Lower lobe of right lung (tissue), 2 donors: ENCODE measurements around the gene SRGAP3. TPM values are rescaled to one million over a fixed set of nuclear protein-coding genes. Genes with fewer than 3 reads are reported as not detected.

ENCODE experiments used
- ATAC-seq, 2 donors: fragments of 200-7000 bp; cut with Tn5 transposase; one replicate each; pipeline ENCODE4 v1.9.1; 2020 to 2022; ENCODE audit warnings: mild to moderate bottlenecking in 2 of 2, moderate library complexity in 2 of 2
- DNase-seq: peaks from one replicate; pipeline ENCODE4 v3.0.0-alpha.2; 2020
- H3K27ac ChIP-seq: fragments of 200-600 bp; one replicate; pipeline ENCODE4 v1.8.0; 2022
- H3K27me3 ChIP-seq: fragments of 200-600 bp; one replicate; pipeline ENCODE4 v1.8.0; 2022; ENCODE audit warnings: low read depth
- H3K36me3 ChIP-seq: fragments of 200-600 bp; one replicate; pipeline ENCODE4 v1.8.0; 2022; ENCODE audit warnings: mild to moderate bottlenecking
- H3K4me1 ChIP-seq: fragments of 200-600 bp; one replicate; pipeline ENCODE4 v1.8.0; 2022
- H3K4me3 ChIP-seq: fragments of 200-600 bp; one replicate; pipeline ENCODE4 v1.8.0; 2022; ENCODE audit warnings: mild to moderate bottlenecking
- H3K9me3 ChIP-seq: fragments of 200-600 bp; one replicate; pipeline ENCODE4 v1.8.0; 2022
- intact Hi-C: fragments of 100-400 bp; cut with DNase I; formaldehyde crosslinking; loops from one replicate; pipeline ENCODE4 v1.11.0; 2022
- total RNA-seq: library from RNA; stranded (reverse); fragmentation: NEBNext Ultra II Directional; extraction: Animal tissue kit (Norgen Biotek cat#: 25700); gene quantifications from one replicate; pipeline ENCODE4 v1.2.1, GENCODE V29; 2021
- TF ChIP-seq, protein P1 (sequence below): fragments of 200-600 bp; IDR thresholded peaks from one replicate; pipeline ENCODE4 v1.8.0; 2022; ENCODE audit warnings: antibody characterized with exemption, mild to moderate bottlenecking
- donor health status: DM: no; HTN: yes; CAD: no; lungs with severe emphysema.

The SRGAP3 gene
- total RNA-seq, 1 donor from 2014 or later: 7.8 TPM

DNA sequence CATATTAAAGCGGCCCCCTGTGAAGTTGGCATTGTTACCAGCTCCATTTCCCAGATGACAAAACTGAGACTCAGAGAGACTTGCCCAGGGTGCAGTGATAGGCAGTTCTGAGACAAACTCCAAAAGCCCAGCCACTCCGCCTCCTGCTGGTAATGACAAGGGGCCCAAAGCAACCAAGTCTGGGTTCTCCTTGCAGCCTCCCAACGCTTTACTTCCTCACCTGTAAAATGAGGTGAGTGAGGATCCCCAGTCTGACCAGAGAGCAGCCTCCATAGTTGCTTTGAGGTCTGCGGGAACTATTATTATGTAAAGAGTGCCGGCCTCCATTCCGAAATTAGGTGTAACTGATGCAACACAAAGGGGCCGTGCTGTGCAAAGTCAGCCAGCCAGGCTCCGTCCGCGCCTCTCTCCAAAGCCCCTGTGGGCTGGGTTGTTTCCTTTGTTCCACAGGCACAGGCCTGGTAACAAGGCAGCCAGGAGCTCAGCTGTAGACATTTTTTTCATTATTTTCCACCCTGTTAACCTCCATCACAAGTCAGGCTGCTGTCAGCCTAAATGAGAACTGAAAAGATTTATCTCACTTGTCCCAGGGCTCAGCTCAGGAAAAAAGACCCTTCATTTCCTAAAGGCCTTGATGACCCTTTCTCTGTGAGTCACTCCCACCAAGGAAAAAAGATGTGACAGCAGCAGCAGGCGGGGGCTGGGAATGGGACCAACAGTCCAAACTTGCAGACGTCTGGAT is 147.0 kb downstream of the SRGAP3 start:
- ATAC-seq: no peak
- no peaks in the 10 kb centered on the region for H3K36me3 ChIP-seq
- intact Hi-C loops: no loop called here
- DNase-seq: no peak
- H3K27ac ChIP-seq: no peak overlapping the region
- H3K4me3 ChIP-seq: no peak overlapping the region
- H3K9me3 ChIP-seq: no peaks in the 10 kb centered on the region
- H3K27me3 ChIP-seq: no peaks in the 10 kb centered on the region
- TF ChIP-seq, protein P1, sequence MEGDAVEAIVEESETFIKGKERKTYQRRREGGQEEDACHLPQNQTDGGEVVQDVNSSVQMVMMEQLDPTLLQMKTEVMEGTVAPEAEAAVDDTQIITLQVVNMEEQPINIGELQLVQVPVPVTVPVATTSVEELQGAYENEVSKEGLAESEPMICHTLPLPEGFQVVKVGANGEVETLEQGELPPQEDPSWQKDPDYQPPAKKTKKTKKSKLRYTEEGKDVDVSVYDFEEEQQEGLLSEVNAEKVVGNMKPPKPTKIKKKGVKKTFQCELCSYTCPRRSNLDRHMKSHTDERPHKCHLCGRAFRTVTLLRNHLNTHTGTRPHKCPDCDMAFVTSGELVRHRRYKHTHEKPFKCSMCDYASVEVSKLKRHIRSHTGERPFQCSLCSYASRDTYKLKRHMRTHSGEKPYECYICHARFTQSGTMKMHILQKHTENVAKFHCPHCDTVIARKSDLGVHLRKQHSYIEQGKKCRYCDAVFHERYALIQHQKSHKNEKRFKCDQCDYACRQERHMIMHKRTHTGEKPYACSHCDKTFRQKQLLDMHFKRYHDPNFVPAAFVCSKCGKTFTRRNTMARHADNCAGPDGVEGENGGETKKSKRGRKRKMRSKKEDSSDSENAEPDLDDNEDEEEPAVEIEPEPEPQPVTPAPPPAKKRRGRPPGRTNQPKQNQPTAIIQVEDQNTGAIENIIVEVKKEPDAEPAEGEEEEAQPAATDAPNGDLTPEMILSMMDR: no peak
- H3K4me1 ChIP-seq: no peaks in the 10 kb centered on the region

DNA sequence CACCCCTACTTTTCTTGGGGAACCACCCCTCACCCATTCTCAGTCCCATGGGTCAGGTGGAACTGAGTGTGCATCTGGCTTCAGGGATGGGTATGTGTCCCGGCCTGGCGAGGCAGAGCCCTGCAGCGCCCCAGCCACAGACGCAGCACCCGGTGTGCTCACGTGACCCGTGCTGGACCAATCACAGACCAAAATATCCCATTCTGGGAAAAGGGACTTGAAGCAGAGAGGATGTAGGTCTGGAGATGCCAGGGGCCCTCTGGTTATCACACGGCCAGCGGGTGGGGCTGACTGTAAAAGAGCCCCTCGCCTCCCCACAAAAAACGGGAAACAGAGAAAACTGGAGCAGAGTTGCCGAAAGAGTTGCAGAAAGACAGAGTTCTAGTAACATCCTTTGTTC is 148.2 kb downstream of the SRGAP3 start:
- H3K4me1 ChIP-seq: no peaks in the 10 kb centered on the region
- no peak for DNase-seq

DNA sequence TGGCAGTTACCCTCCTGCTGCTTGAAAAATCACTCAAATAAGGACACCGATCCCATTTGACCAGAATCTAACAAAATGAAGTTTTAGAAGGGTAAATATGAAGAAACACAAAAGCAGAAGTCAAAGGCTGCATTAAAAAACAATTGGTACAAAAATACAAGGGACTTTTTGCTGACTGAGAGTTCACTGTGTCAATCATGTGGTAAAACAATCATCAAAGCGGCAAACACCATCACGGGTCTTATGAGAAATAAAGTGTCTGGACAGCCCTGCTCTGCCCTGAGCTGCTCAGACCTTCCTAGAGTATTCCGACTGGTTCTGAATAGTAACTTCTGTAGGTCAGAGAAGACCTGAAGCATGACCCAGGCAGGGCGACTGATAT is 148.9 kb downstream of the SRGAP3 start:
- intact Hi-C loops: no loop called here
- DNase-seq: no peak
- Histone ChIP-seq H3K4me3 (no peak overlapping the region), H3K27me3 (no peaks in the 10 kb centered on the region), H3K4me1 (no peaks in the 10 kb centered on the region), H3K27ac (no peak overlapping the region), H3K9me3 (no peaks in the 10 kb centered on the region), H3K36me3 (no peaks in the 10 kb centered on the region)
- TF ChIP-seq, protein P1: no peak
- no peak for ATAC-seq

More for the DNA sequence above, 148.2 kb downstream of the SRGAP3 start:
- H3K36me3 ChIP-seq: no peaks in the 10 kb centered on the region
- no peaks in the 10 kb centered on the region for H3K27me3 ChIP-seq
- H3K9me3 ChIP-seq: no peaks in the 10 kb centered on the region
- H3K27ac ChIP-seq: no peak overlapping the region
- TF ChIP-seq, protein P1: no peak
- no peak overlapping the region for H3K4me3 ChIP-seq
- intact Hi-C loops: no loop called here
- ATAC-seq: no peak

DNA sequence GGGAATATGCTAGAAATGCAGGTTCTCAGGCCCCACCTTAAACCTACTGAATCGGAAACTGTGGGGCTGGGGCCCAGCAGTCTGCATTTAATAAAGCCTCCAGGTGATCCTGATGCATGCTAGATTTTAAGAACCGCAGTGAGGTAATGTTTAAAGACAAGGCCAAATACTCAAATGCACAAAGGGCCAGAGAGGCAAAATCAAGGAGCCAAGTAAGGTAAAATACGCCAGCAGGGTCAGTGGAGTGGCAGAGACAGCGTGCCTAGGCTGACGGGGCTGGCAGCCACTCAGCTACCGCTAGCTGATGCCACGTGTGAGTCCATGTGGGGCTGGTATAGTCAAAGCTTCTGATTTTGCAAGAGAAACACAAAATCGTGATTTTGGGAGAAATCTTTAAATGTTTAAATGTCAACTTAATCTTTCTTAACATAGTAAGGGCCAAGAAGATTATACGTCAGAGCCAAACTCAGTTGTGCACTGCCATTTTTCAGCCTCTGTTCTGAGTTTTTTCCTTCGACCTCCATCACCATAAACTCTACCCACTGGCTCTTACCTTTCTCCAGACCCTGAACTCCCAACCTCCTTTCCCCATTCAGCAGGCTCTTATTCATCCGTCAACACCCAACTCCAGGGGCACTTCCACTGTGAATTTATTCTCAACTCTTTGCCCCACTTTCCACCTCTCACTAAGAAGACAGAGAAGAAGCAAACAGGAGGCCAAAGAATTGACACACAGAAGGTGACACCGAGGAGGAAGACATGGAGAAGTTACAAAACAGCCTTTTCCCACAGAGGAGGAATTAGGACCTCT is 149.5 kb downstream of the SRGAP3 start:
- Histone ChIP-seq H3K4me1 (no peaks in the 10 kb centered on the region), H3K36me3 (no peaks in the 10 kb centered on the region), H3K27ac (no peak overlapping the region), H3K27me3 (no peaks in the 10 kb centered on the region), H3K9me3 (no peaks in the 10 kb centered on the region), H3K4me3 (no peak overlapping the region)
- DNase-seq (no peak), ATAC-seq (no peak)
- intact Hi-C loops: no loop called here
- TF ChIP-seq, protein P1: no peak

DNA sequence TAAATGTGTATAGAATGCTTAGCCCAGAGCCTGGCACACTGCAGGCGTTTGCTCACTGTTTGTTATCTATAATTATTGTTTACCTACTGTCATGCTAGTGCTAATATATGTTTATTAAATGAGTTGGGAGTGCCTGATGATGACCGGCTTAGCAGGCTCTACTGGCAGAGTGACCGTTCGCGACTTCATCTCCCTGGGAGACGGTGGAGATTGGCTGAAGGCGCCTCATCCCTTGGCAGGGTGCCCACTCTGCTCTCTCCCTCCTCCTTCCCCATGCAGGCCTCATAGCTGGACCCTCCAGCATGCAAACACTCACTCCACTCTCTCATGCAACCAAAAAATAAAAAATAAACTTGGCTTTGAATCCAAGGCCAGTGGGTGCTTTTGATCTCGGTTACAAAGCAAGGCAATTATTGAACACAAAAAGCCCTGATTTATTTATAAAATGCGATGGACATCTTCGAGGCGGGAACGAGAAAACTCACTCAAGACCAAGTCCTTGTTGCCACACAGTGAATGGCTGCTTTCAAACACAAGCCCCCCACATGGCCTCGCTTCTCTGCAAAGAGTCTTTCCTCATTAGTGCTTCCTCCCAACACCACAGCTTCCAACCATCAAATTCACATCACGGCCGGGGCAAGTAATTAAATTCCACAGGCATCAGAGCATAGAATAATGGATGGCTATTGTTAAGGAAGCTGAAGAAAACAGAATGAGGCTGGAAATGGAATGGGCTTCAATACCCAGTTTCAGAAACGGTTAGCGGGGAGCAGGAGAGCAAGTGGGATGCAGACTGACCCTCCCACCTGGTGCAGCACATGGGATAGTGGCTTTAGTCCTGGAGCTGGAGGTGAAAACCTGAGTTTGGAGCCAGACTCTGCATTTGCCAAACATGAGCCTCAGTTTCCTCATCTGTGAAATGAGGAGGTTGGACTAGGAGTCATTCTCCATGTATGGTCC is 150.4 kb downstream of the SRGAP3 start:
- no peak overlapping the region for H3K27ac ChIP-seq
- H3K36me3 ChIP-seq: no peaks in the 10 kb centered on the region
- ATAC-seq (no peak), DNase-seq (no peak)
- H3K4me1 ChIP-seq: no peaks in the 10 kb centered on the region
- no peak overlapping the region for H3K4me3 ChIP-seq
- no peaks in the 10 kb centered on the region for H3K27me3 ChIP-seq
- no peaks in the 10 kb centered on the region for H3K9me3 ChIP-seq
- TF ChIP-seq, protein P1: no peak
- intact Hi-C loops: no loop called here
